Umbilical cord (tissue), 2 donors: ENCODE measurements around the gene REXO1. TPM values are rescaled to one million over a fixed set of nuclear protein-coding genes. Genes with fewer than 3 reads are reported as not detected.

Experiments
- DNase-seq: peaks from one replicate; pipeline ENCODE4 v3.0.0-alpha.2; 2015; ENCODE audit warnings: low spot score
- total RNA-seq: library from RNA; depleted of rRNA; stranded (reverse); fragments of >200 nt; gene quantifications from one replicate; pipeline ENCODE4 v1.2.3, GENCODE V29; 2014; ENCODE audit warnings: low replicate concordance; ENCODE audit not compliant: insufficient read depth

The REXO1 gene
- total RNA-seq, 1 donor from 2014 or later = 3.1 TPM

DNA sequence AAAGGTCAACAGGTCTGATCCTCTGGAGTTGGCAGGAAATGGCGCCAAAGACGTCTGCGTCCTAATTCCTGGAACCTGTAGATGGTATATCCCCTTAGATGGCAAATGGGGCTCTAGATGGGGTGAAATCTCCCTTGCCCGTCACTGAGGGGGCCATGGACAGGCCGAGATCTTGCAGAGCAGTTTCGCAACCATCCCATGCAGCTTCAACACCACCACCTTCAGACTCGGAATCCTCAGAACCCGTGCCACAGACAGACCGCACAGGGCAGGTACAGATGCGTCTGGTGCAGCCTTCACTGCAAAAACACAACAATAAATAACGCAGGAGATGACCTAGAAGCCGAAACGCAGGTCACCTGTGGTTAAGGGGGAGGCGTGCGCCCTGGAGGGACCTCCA, 17.7 kb downstream of the REXO1 start:
- no peak for DNase-seq

DNA sequence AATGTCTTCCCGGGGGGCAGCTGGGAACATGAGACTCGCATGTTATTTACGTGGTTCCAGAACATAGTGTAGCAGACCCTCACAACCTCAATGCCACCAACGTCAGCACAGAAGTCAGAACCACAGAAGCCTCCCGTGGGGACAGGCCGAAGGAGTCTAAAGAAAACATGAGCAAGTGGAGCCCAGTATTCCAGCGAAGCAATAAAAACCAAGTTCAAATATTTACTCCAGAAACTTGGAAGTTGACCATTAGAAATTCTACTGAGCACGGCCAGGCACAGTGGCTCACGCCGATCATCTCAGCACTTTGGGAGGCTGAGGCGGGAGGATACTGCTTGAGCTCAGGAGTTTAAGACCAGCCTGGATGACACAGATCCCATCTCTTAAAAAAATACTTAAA, 18.3 kb downstream of the REXO1 start:
- DNase-seq = no peak

DNA sequence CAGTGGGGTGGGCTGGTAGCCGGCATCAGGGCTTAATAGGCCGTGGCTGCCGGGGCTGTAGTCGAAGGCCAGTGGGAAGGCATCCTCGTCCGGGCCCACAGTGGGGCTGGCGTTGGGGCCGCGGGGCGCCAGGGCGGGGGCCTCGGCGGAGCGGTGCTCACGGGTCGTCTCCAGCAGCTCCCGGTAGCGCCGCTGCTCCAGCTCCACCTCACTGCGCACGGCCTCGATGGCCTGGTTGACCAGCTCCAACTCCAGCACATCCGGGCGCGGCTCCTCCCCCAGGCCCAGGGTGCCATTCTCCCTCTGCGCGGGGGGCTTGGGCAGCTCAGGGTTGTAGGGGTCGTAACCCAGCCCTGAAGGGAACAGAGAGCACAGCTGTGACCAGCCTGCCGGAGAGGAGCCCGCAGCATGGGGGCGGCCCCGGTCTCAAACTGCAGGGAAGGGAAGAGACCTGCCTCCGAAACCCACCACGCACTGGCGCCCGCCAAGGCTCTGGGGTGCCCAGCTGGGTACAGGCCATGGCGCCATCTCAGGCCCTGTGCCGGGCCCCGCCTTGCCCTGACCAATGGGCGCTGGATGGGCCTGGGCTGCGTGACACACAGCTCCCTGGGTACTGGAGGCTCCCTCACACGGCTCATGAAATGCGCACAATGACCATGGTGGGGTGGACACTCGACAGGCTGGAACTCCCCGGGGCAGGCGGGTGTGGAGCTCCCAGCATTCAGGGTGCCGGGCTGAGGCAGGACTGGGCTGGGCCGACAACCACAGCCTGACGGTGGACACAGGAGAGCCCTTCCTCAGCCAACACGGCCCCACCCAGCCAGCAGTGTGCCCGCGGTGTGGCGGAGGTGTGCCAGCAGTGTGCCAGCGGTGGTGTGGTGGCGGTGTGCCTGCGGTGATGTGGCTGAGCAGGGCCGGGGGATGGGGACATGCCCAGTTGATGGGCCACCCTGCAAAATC, 19.7 kb downstream of the REXO1 start:
- DNase-seq = no peak

DNA sequence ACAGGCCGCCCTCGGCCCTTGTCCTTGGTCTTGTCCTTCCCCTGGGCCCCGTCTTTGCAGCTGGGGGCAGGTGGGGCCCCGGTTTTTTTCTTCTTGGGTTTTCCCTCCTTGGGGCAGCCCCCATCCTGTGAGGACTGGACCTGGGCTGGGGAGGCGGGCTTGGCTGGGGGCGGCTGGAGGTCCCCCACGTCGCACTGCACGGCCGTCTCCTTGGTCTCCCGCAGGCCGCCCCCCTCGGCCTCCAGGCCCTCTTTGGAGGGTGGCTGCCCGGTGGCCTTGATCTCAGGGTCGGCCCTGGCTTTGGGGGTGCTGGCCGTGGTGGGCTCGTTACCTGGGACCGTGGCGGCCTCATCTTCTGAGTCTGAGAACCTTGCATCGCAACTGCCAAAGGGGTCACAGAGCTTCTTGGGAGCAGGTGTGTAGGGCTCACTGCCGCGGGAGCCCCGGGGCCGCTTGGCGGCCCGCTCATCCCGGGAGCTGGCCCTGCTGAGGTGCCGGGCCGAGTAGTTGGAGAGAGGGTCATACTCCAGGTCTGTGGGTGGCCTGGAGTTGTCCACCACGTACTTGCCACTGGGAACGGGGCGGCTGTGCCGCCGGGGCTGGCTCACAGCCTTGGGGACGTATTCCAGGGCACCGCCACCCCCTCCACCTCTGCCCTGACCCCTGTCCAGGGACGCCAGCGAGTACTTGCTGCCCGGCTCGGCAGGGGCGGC, 20.6 kb downstream of the REXO1 start:
- DNase-seq = no peak

DNA sequence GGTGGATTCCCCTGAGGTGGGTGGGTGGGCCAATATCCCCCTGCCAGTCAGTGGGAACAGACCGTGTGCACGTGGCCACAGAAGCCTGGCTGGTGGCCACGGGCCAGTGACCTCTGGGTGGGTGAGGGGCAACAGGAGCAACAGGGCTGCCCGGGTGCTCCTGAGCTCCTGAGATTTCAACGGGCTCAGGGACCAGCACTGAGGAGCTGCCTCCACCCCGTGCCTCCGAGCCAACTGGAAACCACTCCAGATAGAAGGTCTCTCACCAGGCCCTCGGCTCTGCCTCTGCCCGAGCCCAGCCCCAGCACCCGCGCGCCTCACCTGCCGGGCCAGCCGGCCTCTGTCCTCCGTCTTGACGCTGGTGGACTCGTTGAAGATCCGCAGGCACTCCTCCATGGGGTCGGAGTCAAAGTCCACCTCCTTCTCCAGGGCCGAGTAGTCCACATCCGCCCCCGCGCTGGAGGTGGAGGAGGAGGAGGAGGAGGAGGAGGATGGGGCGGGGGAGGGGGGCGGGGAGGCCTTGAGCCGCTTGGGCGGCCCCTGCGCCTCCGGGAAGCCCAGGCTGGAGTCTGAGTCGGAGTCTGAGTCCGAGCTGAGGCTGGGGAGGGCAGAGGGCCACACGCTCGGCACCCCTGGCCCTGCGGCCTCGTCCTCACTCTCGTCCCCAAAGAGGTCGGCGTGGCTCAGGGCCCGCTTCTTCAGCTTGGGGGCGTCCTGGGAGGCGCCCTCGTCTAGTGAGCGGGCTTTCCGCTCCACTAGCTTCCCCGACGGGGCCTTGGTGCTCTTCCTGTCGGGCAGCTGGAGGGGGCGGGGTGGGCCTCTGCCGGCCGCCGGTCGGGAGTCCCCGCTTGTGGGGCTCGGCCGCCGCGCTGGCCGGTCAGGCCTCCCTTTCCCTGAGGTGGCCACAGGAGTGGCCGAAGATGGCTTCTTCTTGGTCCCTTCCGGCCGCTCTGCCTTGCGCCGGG, 21.4 kb downstream of the REXO1 start:
- no peak for DNase-seq

DNA sequence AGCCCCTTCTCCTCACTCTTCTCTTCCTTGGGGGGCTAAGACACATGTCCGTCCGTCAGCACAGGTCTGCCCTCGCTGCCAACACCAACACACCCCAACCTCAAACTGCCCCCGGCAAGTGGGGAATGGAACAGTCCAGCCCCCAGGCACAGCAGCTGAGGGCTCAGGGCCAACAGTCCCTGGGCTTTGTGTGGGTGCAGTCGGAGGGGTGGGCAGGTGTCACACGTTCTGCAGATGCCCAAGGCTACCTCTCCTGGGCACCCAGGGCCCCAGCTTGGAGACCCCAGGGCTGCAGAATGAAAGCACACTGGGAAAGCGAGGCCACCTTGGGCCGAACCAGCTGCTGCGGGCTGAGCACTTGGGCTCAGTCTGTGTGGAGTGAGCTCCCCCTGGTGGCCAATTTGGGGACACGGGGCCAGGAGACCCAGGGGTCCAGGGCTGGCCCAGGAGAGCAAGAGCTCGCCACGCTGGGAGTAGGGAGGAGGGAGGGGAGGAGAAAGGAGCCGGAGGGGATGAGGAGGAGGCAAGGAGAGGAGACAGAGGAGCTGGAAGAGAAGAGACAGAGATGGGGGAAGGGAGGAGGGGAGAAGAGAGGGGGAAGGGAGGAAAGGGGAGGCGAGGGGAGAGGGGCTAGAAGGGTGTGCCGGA, 22.2 kb downstream of the REXO1 start:
- DNase-seq = peak; percentile 71

DNA sequence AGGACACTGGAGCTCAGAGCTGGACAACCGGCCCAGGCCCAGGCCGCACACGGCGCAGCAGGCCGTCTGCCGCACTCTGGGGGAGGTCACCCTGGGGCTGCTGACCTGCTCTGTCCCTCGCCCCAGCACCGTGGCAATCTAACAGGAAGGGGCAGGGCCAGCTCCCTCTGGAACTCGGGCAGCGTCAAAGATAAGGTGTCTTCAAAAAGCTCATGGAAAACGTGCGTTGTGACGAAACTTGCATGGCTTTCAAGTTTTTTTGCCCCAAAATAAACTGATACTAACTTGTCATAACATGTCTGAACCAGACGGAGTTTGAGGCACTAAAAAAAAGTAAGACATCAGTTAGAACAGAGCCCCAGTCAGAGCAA, 24.0 kb downstream of the REXO1 start:
- no peak for DNase-seq

DNA sequence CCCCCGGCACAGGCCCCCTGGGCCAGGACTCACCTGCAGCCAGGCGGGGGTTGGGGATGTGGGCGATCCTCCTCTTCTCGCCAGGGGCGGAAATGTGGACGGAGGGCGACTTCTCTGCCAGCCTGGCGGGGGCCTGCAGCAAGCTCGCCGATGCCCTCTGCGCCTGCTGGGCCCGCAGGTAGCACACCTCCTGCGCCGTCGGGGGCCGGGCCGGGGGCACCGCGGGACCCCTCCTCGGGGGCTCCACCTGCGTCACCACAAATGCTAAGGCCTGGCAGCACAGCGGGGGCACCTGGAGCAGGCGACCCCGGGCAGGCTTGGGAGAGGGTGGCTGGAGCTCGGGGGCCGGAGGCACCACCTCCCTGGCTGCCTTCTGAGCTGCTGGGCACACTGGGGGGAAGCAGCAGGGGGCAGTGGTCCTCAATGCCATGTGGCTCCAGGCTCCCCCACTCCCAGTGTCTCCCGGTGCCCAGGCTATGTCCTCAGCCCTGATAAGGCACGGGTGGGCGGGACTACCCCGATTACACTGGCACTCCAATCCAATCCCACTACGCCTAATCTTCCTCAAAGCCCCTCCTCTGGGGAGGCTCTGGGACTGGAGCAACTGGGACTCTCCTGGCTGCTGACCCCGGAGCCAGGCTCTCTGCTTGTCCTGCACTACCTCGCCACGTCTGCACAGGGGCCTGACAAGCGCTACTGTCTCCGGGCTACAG, 24.6 kb downstream of the REXO1 start:
- no peak for DNase-seq

DNA sequence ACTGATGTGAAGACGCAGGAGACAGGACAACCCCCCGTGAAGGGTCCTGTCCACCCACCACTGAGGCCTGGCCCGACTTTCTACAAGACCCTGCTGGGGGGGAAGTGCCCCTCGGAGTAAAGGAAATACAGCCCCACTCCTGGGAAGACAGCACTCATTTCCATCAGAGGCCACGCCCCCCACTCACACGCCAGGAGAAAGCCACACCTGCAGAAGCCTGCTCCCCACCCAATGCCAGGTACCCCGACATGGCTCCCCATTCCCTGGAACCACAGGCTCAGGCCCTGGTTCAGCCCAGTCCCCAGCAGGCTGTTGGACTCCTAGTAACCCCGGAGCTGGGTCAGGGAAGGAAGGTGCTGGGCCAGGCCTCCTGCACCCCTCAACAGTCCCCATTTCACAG, 25.3 kb downstream of the REXO1 start:
- no peak for DNase-seq

DNA sequence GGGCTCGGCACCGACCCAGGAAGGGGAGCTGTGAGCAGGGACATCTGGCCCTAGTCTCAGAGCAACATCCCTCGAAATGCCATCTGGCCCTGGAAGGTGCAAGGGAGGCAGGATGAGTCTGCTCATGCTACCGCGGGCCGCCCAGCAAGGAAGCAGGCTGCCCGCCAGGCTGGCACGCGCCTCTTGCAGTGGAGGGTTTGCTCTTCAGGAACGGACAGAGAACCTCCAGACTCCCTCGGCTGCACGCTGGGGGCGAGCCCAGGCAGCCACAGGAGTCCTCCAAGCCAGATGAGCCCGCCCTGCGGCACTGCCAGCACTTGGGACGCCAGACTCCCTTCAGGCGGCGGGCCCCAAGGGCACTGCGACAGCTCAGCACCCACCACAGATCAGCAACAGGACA, 26.1 kb downstream of the REXO1 start:
- DNase-seq = no peak

DNA sequence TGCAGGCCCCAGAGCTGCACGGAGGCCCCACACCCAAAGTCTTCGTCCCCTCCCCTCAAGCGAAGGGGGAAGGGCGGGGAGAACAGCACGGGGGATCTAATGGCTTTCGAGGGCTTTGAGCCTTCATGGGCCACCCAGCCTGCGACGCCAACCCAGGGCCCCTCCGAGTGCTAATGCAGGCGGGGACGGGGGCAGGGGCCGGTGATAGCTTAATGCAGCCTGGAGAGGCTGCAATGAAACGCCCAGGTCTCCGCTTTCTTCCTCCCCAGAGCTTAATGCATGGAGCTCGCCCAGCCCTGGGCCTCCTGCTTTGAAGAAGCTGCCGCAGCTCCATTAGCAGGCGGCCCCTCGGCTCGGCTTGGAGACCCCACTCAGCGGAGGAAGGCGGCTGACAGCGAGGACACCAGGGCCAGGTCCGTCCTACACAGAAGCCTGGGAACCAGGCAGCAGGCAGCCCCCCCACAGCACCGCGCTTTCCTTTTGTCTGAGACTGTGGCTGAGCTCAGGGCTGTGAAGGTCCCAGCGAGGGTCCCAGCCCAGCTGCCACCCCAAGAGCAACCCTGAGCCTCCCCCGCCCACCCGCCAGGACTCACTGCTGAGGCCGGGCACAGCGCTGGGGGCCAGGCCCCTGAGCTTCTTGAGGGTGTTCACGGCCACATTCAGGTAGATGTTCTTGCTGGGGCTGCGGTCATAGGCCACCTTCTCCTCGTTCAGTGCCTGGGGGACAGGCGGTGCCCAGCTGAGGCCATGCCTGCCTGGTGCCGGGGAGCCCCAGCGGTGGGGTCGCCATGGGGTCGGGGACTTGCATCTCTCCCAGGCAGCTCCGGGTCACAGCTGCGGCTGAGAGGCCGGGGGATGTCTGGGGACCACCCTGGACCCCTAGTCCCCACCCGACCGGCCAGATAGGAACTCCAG, 28.7 kb downstream of the REXO1 start:
- DNase-seq = peak; percentile 75

DNA sequence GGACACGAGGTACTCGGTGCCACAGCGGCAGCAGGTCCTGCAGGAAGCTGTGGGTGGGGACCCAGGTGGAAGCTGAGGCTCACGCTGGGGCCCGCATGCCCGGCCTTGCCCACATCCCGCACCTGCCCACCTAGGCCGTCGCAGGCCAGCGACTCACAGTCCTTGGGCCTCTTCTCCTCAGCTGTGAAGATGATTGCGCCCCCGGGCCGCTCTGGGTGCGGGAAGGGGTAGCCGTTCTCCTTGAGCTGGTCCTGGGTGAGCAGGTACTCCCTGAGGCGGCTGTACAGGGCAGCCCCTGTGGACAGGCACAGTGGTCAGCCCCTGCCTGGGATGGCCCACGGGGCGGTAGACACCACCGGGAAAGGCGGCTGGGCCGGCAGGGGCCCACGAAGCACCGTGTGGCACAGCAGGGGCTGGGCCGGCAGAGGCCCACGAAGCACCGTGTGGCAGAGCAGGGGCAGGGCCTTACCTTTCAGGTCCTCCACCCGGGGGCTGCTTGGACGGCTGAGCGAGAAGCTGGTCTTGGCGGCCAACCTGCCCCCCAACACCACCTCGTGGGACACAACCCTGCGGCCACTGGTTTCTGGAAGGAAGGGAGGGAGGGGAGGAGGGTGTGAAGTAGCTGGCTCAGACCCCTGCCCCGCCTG, 29.6 kb downstream of the REXO1 start:
- no peak for DNase-seq

DNA sequence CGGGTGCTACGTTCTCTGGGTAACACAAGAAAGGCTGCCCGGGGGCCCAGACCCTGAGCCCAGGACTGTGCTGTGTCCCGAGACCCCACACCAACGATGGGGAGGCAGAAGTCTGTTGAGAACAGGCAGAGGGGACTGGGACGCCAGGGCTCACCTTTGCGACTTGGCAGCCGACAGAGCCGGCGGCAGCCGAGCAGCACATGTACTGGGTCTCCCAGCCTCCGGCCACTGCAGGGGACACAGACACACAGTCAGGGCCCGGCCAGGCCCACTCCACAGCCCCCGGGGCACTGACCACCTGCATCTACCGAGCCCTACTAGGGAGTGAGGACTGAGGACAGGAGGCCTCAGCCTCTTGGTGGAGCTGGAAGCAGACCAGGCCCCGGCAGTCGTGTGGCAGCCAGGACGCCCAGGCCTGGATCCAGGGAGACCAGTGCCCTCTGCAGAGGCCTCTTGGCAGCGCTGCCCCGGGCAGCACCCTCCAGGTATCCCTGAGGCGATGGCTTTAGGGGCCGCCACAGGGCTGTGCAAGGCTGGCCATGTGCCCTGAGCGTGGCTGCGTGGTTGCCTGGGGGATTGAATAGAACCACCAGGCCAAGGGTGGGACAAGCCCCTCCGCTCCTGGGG, 30.6 kb downstream of the REXO1 start:
- DNase-seq = no peak

DNA sequence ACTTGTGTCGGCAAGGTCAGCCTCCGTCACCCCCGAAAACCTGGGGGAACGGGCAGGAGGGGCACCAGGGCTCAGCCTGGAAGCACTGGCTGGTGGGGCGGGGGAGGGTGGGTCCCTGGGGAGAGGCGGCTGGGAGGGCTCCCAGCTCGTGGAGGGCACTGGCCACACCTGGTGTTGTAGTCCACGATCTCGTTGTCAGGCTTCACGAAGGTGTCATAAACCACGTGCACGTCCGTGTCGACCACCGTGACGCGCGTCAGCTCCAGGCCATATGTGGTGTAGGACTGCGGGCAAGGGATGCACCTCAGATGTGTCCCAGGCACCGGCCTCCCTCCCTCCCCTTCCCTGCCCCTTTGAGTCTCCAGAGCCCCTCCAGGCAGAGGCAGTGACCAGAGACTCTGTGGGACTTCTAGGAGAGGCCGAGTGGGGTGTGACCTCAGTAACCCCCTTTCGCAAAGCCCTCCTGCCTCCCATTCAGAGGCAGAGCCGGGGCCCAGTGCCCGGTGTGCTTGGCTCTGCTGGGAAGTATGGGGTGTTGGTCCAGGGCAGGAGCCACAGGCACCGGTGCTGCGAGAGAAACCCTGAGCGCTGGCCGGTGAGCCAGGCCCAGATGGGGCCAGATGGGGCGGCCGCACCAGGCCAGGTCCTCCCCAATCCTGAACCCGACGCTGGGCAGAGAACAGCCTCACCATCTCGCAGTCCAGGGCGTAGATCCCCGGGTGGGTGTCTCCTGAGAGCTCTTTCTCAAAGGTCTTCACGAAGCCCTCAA, 31.6 kb downstream of the REXO1 start:
- no peak for DNase-seq

DNA sequence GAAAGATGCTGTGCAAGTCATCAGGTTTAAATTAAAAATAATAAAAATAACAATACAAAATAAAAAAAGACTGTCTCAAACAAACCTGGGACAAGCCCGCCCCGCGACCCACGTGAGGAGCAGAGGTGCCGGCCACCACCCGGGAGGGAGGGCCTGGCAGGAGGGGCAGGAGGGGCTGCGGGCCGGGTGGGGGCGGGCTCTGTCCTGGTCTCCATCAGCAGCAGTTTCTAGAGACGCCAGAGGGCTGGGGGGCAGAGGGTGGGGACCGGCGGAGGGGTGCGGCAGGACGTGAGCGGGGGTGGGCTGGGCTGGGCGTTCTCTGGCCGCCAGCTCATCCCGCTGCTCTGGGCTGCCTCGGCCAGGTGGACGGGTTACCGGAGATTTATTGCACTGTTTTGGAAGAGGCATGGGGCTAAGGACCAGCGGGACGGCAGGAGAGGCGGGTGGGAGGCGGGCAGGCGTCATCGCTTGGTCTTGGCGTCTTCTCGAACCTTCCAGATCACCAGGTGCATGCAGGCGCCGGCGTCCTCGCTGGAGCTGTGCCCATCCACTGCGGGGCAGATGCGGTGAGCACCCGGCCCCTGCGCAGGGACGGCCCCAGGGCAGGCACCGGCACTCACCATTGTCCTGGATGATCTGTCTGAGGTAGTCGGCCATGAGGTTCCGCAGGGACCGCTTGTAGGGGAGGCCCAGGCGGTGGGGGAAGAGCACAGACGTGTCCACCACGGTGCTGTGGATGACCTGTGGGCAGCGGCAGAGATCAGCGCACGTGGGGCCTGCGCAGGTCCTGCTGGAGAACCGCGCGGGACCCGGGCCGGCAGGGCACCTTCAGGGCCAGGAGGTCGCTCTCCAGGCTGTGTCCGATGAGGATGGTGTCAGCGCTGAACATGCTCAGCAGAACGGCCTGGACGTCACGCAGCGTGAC, 32.4 kb downstream of the REXO1 start:
- DNase-seq = no peak

DNA sequence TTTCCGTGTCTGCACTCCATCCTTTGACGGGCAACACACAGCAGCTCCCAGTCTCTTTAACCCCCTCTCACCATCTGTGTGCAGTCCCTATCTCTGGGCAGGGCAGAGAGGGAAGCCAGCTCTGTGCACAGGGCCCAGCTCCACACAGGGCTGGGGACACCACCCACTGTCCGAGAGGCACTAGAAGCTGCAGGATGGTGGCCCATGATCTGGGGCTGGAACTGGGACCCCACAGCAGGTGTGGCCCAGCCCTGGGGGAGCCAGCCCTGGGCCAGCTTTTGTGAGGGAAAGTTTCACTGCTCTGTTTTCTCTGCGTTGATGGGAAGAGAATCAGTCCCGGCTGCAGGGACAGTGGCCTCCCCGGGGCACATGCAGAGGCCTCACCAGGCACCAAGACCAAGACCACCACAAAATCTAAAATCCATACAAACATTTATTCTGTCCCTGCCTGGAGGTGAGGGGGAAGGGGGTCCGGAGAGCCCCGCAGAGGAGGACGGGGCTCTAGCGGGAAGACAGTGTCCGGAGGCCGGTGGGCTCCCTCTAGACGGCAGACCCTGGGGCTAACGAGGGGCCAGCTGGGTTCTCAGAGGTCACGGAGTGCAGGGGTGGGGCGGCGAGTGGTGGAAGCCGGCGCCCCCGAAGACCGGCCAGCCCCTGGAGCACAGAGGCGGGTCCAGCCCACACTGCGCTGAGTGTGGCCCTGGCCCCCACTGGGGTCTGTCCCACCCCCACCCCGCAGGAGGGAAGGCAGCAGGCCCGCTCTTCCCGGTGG, 33.3 kb downstream of the REXO1 start:
- DNase-seq = peak; percentile 53
